ENCODE data around the gene TXNDC12.
A peak's percentile ranks its signal among the peaks of the same experiment; 100 is the strongest.

Gene TXNDC12

DNA sequence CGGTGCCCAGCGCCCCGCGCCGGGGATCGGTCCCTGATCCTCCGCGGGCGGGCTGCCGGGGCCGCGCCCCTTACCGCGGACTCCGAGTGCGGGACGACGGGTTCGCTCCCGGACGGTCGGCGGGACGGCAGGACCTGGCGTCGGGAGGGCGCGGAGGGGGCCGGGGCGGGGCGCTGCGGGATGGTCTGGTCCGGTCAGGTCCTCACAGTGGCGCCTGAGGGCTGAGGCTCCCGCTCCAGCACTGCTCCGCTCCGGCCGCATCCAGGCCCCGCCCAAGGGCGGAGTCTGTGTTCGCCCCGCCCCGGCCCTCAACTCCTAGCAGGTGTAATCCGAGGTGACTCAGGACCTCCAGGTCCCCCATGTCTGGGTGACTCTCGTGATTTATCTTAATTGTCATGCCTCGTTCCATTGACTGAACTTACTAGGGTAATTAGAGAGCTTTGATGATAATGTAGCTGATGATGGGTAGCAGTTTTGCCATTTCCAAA, 64.5 kb downstream of the TXNDC12 start, which contains the start of gene RAB3B:
Gene RAB3B (minus strand): TSS at position 223 of the 488 bp plus-strand sequence. CDS start 13,583 bp downstream, outside the sequence.
- DNase-seq: peak; percentile 71

DNA sequence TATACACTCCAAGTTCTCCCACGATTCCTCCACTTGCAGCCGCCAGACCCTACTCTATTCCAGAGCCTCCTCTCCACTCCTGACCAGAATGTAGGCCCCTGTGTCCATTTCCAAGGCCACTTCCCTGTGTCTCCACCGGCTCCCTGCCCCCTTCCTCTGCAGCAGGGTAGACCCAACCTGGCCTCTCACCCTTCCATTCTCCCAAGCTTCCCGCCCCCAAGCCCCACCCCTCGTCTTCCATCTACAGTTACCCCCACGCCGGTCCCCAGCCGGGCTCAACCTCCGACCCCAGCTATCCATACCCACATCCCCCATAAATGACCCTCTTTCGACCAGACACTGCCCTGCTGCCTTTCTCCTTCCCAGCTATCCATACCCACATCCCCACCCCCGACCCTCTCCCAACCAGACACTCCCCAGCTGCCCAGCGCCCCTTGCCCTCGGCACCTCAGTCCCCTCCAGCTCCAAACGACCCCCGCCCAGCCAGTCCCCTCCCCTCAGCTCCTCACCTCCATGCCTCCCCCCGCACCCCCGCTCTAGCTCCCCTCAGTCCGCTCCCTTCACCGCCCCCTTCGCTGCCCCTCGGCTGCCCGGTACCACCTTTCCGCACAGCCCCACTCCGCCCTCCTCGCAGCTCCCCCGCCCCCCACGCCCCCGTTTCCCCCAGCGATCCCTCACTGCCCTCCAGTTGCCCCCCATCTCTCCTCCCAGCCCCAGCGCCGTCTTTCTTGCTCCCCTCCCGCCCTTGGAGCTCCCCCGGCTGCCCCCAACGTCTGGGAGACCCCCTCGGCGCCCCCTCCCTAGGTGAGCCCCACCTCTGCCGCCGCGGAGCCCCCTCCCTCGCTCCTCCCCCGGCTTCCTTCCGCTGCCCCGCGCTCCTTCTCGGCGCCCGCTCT, 65.2 kb downstream of the TXNDC12 start:
- DNase-seq: no peak

DNA sequence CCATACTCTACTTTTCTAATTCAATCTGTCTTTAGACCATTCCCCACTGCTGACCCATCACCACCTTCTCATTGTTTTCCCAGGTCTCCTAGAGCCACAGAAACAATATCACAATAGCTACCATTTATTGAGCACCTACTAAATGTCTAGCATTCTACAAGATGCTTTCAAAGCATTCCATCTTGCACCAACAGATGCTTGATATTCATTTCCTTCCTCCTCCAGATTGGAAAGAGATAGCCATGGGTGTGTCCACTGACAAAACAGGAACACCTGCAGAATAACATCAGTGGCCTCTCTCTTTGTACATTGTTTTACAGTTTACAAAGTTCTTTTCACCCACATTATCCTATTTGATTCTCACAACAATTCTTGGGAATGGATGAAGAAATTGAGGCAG, 66.7 kb downstream of the TXNDC12 start:
- DNase-seq: no peak

DNA sequence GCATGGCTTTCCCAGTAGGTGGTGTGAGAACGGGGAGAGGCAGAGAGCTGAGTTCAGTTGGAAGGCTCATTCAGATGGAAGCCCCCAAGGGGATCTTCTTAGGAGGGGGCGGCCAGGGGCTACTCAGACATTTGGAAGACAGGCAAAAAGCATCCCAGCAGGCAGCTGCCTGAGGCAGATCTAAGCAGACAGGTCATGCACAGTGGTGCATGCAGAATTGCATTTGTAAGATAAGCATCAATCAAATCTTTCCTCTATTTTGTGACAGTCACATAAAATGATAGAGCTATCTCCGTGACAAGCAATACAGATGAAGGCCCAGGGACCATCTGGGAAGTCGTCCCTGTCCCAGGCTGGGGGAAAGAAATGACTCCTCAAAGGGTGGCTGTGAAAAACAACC, 68.3 kb downstream of the TXNDC12 start:
- DNase-seq: no peak

DNA sequence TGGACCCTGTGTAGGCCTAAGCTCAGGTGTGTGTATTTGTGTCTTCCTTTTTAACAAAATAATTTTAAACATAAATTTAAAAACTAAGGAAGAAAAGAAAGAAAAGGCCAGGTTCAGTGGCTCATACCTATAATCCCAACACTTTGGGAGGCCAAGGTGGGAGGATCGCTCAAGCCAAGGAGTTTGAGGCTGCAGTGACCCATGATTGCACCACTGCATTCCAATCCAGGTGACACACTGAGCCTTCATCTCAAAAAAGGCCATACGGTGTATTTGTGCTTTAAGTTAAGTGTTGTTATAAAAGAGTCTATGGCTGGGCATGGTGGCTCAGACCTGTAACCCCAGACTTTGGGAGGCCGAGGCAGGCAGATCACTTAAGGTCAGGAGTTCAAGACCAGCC, 72.8 kb downstream of the TXNDC12 start:
- no peak for DNase-seq

DNA sequence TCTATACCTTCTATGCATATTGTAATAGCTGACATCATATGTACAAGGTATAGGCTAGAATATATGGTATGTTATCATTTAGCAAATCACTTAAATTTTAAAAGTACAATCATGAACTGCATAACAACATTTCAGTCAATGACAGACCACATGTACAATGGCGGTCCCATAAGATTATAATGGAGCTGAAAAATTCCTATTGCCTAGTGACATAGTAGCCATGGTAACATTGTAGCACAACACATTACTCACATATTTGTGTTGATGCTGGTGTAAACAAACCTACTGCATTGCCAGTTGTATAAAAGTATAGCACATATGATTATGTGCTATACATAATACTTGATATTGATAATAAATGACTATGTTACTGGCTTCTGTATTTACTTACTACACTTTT, 73.4 kb downstream of the TXNDC12 start:
- no peak for DNase-seq

DNA sequence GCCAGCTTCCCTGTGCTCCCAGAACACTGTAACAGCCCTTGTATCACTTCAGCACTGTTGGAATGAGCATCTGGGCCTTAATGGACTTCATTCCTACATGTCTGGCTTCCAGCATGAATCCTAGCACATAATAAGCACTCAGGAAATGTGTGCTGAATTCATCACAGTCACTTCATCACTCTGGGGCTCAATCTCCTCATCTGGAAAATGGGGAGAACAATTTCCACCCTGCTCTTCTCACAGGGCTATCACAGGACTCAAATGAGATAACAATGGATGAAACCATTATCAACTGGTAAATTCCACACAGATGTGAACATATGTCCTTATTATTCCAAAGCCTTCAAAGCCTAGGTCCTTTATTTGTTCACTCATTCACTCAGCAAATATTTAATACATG, 76.9 kb downstream of the TXNDC12 start:
- no peak for DNase-seq

DNA sequence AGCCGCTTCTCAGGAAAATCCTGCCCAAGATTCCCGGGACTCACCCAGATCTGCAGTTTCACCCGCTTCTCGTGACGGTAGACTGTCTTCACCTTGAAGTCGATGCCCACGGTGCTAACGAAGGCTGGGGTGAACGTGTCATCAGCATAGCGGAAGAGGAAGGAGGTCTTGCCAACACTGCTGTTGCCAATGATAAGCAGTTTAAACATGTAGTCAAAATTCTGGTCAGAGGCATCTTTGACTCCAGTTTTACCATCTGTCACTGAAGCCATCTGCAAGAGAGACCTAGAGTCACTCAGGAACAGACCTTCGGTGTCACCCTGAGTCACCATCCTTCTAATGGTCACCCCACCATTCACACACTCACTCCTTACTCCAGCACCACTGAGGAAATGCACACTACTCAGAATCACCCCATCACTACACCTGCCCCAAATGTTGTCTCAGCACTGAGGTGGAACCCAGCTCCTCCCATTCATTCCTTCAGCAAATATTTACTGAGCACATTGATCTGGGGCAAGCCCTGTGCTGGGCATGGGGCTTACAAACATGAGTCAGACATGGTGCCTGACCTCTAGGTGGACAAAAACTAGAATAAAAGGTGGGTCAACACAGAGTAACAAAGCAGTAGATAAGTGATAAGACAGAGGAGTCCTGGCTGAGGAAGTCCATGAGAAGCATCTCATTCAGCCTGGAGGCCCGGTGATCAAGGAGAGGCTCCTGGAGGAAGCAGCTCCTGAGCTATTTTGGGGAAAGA, 78.0 kb downstream of the TXNDC12 start:
- DNase-seq: no peak

DNA sequence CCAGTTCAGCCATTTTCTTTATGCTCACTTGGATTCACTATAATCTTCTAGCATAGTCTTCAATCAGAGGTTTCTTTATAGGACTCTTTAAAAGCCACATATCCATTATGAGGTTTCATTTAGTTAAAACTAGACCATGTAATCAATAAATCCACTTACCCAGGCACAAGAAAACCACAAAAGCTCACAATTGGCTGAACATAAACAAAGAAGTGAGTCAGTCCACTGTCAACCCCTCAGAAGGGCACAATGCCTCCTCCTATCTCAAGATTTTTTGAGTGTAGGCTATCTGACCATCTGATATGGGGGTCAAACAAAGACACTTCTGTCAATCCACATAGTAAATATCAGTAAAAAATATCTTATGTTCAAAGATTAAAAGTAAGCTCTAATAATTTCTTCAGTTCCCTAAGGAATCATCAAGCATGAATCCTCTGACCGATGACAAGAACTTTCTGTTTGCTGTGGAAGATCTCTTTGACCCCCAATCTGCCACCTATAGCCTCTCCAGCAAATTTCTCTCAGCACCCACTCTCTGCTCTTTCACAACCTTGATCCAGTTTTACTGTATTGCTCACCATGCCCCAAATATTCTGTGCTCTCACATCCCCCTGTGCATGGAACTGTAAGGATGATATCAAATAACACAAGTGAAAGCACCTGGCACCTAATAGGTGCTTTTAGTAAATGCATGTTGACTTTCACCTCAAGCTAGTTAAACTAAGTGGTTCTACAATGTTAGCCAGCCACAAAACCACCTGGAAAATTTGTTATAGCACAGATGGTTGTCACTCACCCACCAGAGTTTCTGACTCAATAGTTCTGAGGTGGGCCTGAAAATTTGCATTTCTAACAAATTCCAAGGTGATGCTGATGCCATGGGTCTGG, 81.2 kb downstream of the TXNDC12 start:
- DNase-seq: no peak

All from CD4-positive, alpha-beta T cell treated with Interleukin-17A for 1 hour (primary cell).